GM21576 (cell line): Measurements from ENCODE around the gene CPM.
"Not testable (repeated sequence)": the region's sequence is repeated elsewhere in the genome, so short reads cannot be mapped to it uniquely, and the experiment has no call there.

Experiments used
- ATAC-seq: cut with Tn5 transposase; IDR thresholded peaks from one replicate; pipeline ENCODE4 v1.9.1; 2021; ENCODE audit warnings: mild to moderate bottlenecking, moderate library complexity; ENCODE audit not compliant: unreplicated experiment

CPM gene

GRCh38 chr12:68882251-68882964 is 50.6 kb downstream of the CPM start:
- no peak for ATAC-seq

GRCh38 chr12:68880660-68881325 is 52.2 kb downstream of the CPM start:
- ATAC-seq = no peak

DNA sequence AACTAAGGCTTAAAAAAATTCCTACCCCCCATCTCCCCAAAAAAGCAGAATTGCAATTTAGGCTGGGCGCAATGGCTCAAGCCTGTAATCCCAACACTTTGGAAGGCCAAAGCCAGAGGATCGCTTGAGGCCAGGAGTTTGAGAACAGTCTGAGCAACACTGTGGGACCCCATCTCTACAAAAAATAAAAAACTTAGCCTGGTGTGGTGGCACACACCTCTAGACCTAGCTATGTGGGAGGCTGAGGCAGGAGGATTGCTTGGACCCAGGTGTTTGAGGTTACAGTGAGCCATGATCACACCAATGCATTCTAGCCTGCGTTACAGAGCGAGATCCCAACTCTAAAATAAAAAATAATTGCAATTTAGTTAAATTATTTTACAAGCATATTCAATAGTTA is 54.1 kb downstream of the CPM start:
- ATAC-seq = no peak

GRCh38 chr12:68878283-68878682 is 54.7 kb downstream of the CPM start:
- ATAC-seq = no peak

DNA sequence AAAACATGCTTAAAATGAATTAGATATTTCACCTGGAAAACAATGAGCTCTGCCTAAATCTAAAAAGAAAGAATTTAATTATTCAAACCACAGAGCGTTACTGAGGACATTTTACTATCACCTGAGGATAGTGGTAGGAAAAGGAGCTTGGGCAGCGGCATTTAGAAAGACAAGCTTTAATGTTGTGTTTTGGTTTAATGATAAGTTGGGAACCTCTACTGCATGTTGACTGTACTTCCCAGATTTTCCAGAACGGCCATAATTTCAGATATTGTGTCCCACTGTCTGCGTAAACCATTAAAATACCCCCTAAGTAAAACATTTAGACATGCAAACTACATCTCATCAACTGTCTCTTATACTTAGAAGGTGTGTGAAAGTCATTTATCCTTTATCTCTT is 55.4 kb downstream of the CPM start:
- no peak for ATAC-seq

- ATAC-seq = no peak
These were observed 56.5 kb downstream of the CPM start for GRCh38 chr12:68876461-68876860.

- ATAC-seq = no peak
These were observed 59.7 kb downstream of the CPM start for GRCh38 chr12:68873316-68873715.

GRCh38 chr12:68871921-68872320 is 61.0 kb downstream of the CPM start:
- ATAC-seq = no peak

GRCh38 chr12:68871396-68871795 is 61.6 kb downstream of the CPM start:
- no peak for ATAC-seq

DNA sequence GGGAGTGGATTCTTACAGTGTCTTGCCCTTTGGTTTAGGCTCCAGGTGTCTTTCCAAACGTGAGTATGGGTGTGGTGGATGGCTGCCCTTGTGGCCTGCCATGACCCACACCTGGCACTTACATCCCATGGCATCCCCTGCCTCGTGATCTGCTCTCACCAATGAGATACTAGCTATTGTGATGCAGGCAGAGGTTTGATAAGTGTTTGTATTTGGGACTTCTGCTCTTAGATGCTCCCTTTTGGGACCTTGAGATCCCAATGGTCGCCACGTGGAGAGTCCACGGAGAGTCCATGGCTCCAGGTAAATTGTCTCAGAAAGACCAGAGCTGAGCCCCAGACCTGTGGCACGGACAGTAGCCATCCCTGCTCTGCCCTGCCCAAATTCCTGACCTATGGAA is 62.5 kb downstream of the CPM start:
- ATAC-seq = no peak

DNA sequence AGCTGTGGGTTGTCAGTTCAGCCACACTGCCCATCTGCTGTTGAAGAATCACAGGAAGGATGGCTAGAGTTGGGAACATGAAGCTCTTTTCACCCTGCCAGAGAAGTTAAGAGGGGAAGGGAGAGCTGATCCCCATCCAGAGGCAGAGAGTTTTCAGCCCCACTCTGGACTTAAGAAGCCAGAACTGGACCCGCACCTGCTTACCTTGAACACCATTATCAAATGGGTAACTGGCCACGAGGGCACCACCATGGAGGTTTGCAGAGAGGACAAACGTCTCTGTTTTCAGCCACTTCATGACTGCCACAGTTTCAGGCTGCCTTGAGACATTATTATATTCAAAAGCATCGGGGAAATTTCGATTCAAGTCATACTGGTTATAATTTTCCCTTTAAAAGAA is 63.0 kb downstream of the CPM start:
- no peak for ATAC-seq

DNA sequence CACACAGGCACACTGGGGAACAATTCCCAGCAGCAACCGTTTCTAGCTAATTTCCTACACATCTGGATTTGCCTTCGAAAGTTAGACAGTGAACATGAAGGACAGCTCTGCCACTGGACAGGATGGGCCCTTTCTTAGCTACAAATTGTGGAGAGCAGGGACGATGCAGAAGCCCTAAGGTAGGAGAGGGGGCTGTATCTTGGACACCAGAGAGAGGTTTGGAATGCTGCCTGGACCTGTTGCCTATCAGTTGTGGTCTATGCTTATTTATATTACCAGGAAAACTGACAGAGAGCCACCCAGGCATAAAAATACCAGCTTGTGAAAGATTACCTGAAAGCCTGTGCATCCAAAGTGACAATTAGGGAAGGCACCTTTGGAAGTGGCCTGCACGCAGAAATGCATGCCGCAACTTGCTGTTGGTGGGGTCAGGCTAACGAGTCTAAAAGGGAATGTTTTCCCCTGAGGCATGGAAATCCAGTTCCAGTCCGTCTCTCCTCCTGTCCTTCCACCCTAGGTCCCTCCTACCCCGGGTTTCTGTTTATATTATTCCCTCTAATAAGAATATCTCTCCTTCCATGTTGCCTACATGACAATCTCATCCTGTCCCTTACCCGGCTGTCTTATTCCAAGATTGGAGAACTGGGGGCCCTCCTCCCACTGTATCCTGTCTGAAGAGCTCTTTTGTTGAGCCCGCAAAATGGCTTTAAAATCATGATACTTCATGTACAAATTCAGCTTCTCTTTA is 64.8 kb downstream of the CPM start:
- no peak for ATAC-seq

GRCh38 chr12:68867606-68868005 is 65.4 kb downstream of the CPM start:
- no peak for ATAC-seq

DNA sequence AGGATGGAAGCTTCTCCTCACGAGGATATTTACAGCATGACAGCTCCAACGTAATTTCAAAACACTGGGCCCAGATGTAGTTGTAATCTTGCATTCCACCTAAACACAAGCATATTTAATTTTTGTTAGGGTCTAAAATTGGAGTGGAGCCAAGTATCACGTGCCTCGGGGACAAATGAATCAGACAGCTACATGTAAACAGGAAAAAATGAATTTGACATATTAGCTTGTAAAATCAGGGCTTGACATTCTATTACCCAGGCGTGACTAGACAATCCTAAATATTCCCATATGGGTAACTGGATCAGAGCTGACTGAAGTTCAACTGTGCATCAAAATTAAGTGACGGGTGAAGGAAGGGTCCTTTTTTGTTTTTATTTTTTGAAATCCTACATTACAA is 66.0 kb downstream of the CPM start:
- no peak for ATAC-seq

- ATAC-seq = no peak
These were observed 67.4 kb downstream of the CPM start for GRCh38 chr12:68865399-68866164.

DNA sequence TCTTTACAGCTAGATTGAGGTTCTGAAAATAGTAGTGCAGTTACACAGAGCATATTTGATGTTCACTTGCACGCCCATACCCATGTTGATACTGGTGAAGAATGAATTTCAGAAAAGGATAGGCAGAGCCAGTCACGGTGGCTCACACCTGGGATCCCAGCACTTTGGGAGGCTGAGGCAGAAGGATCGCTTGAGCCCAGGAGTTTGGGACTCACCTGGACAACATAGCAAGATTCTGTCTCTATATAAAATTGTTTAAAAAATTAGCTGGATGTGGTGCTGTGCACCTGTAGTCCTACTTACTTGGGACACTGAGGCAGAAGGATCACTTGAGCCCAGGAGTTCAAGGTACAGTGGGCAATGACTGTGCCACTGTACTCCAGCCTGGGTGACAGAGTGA is 68.4 kb downstream of the CPM start:
- ATAC-seq = no peak

DNA sequence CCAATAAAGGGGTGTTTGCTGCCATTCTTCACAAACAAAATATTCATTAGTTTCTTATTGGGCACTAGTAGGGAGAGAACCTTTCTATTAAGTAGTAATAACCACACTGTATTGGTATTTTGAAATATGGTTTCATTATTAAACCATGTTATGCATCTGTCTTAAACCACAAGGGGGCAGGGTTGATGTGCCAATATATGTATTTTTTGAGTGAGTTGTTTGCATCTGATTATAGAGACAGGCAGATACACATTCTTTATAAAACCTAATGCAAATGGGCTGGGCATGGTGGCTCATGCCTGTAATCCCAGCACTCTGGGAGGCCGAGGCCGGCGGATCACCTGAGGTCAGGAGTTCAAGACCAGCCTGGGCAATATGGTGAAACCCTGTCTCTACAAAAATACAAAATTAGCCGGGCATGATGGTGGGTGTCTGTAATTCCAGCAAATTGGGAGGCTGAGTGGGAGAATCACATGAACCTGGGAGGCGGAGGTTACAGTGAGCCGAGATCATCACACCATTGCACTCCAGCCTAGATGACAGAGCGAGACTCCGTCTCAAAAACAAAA is 69.0 kb downstream of the CPM start:
- ATAC-seq = not testable (repeated sequence)

GRCh38 chr12:68863109-68863770 is 69.7 kb downstream of the CPM start:
- no peak for ATAC-seq

GRCh38 chr12:68861890-68862289 is 71.1 kb downstream of the CPM start:
- no peak for ATAC-seq

GRCh38 chr12:68856510-68856909 is 76.5 kb downstream of the CPM start:
- no peak for ATAC-seq
